ENCODE measurements around the gene TMEM229A.
"Not testable (repeated sequence)": the region's sequence is repeated elsewhere in the genome, so short reads cannot be mapped to it uniquely, and the experiment has no call there.

The TMEM229A gene

GRCh38 chr7:124033095-124033806 is 384 bp upstream of the TMEM229A start:
- DNase-seq (ENCODE audit: low spot score) = peak; percentile 19

- no peak for DNase-seq (ENCODE audit: low spot score)
Observed at GRCh38 chr7:124031919-124032318, 948 bp downstream of the TMEM229A start.

DNA sequence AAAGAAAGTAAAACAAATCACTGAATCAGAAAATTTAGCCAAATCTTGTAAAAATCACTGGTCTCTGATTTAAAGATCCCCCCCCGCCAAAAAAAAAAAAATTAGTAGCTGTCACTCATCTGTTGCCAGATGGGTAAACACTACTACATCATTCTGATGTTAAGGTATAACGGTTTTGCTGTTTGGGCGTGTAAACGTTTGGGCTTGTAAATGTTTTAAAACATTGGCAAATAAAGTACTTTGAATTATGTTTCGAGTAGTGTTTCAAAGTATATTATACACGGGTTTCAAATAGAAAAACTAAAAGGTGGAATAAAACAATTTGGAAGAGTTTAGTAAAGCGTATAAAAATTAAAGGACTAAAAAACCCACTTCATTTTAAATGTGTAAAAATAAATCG is 1.5 kb downstream of the TMEM229A start:
- no peak for DNase-seq (ENCODE audit: low spot score)

DNA sequence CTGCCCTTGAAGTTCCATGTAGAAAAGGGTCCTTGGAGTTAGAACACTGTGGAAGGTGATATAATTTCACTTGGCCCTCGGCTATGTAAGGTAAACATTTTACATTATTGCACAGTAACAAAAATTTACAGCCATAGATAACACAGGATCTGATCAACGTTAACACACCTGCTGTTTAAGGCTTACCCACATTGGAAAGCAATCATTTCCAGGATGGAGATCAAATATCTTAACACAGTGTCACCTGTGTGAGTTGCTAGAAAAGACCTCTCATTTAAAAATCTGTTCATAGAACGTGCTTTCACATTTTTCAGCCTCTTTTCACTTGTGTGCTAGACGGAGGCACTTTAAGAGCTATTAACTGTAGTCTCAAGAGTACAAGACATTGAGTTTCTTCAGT is 1.9 kb downstream of the TMEM229A start:
- no peak for DNase-seq (ENCODE audit: low spot score)

GRCh38 chr7:124029396-124030188 is 3.3 kb downstream of the TMEM229A start:
- DNase-seq (ENCODE audit: low spot score) = no peak

DNA sequence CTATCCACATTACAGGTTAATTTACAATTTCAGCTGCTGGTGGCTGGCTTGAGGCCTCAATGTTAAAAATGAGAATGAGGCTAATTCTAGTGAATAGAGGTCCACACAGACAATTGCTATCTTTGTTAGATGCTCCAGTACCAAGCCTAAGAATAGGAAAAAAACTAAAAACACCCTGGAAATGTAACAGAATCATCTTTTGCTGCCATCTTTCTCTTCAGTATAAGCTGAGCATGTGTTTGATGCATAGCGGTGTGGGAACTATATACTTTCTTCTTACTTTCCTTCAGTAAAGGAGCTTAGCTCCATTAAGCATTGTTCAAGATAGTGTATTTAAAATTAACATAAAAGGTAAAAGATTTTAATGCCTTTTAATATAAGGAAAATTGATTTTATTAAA is 5.6 kb downstream of the TMEM229A start:
- no peak for DNase-seq (ENCODE audit: low spot score)

DNA sequence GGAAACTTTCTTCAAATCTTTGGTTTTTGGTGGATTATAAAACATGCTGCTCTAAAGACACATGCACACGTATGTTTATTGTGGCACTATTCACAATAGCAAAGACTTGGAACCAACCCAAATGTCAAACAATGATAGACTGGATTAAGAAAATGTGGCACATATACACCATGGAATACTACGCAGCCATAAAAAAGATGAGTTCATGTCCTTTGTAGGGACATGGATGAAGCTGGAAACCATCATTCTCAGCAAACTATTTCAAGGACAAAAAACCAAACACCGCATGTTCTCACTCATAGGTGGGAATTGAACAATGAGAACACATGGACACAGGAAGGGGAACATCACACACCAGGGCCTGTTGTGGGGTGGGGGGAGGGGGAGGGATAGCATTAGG is 8.5 kb downstream of the TMEM229A start:
- DNase-seq (ENCODE audit: low spot score) = not testable (repeated sequence)

GRCh38 chr7:124022551-124022950 is 10.3 kb downstream of the TMEM229A start:
- no peak for DNase-seq (ENCODE audit: low spot score)

GRCh38 chr7:124020060-124020459 is 12.8 kb downstream of the TMEM229A start:
- no peak for DNase-seq (ENCODE audit: low spot score)

GRCh38 chr7:124013306-124013705 is 19.6 kb downstream of the TMEM229A start:
- DNase-seq (ENCODE audit: low spot score) = no peak

DNA sequence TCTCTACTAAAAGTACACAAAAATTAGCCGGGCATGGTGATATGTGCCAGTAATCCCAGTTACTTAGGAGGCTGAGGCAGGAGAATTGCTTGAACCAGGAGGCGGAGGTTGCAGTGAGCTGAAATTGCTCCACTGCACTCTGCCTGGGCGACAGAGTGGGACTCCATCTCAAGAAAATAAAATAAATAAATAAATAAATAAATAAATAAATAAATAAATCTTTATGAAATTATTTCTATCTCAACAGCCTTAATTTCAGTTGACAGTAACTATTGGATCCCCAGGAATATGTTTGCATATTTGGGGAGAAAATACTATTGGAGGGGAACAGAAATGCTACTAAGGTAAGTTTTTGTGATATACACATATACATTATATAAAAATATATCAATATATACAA is 20.0 kb downstream of the TMEM229A start:
- DNase-seq (ENCODE audit: low spot score) = no peak

DNA sequence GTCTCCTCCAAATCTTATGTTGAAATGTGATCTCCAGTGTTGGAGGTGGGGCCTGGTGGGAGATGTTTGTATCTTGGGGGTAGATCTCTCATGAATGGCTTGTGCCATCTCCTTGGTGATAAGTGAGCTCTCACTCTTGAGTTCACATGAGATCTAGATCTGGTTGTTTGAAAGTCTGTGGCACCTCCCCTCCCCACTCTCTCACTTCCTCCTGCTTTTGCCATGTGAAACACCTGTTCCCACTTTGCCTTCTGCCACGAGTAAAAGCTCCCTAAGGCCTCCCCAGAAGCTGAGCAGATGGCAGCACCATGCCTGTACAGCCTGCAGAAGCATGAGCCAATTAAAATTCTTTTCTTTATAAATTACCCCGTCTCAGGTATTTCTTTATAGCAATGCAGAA is 23.5 kb downstream of the TMEM229A start:
- no peak for DNase-seq (ENCODE audit: low spot score)

DNA sequence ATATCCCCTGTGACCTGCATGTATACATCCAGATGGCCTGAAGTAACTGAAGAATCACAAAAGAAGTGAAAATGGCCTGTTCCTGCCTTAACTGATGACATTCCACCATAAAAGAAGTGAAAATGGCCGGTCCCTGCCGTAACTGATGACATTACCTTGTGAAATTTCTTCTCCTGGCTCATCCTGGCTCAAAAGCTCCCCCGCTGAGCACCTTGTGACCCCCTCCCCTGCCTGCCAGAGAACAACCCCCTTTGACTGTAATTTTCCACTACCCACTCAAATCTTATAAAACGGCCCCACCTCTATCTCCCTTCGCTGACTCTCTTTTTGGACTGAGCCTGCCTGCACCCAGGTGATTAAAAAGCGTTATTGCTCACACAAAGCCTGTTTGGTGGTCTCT is 24.6 kb downstream of the TMEM229A start:
- not testable (repeated sequence) for DNase-seq (ENCODE audit: low spot score)

DNA sequence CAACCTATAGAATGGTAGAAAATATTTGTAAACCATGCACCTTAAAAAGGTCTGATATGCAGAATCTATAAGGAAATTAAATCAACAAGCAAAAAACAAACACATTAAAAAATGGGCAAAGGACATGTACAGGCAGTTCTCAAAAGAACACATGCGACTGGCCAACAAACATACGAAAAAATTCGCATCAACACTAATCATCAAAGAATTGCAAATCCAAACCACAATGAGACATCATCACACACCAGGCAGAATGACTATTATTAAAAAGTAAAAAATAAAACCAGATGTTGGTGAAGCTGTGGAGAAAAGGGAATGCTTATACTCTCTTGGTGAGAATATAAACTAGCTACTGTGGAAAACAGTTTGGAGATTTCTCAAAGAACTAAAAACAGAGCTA is 33.2 kb downstream of the TMEM229A start:
- DNase-seq (ENCODE audit: low spot score) = no peak

- no peak for DNase-seq (ENCODE audit: low spot score)
Observed at GRCh38 chr7:123998921-123999320, 33.9 kb downstream of the TMEM229A start.

DNA sequence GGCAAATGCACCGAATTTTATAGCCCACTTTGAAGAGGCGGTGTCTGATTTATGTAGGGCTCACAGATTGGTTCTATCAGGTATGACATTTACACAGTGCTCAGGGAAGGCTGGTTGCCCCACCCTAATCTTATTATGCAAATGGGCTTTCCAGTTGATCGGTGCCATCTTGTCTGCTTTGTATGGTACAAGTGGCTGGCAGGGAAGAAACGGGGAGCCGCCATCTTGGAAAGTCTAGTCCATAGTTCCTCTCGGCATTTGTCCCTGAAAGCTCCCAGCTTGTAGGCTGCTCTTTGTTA is 36.6 kb downstream of the TMEM229A start:
- DNase-seq (ENCODE audit: low spot score) = no peak

- DNase-seq (ENCODE audit: low spot score) = no peak
Observed at GRCh38 chr7:123995617-123996326, 37.1 kb downstream of the TMEM229A start.

GRCh38 chr7:123994449-123994848 is 38.4 kb downstream of the TMEM229A start:
- no peak for DNase-seq (ENCODE audit: low spot score)

GRCh38 chr7:123993996-123994395 is 38.9 kb downstream of the TMEM229A start:
- no peak for DNase-seq (ENCODE audit: low spot score)

- no peak for DNase-seq (ENCODE audit: low spot score)
Observed at GRCh38 chr7:123992913-123993518, 39.9 kb downstream of the TMEM229A start.

GRCh38 chr7:123987445-123987844 is 45.4 kb downstream of the TMEM229A start:
- DNase-seq (ENCODE audit: low spot score) = no peak

All from HuH-7 (cell line).